ENCODE data around the gene ZNF827.
"Not testable (repeated sequence)": the region's sequence is repeated elsewhere in the genome, so short reads cannot be mapped to it uniquely, and the experiment has no call there.

The ZNF827 gene

DNA sequence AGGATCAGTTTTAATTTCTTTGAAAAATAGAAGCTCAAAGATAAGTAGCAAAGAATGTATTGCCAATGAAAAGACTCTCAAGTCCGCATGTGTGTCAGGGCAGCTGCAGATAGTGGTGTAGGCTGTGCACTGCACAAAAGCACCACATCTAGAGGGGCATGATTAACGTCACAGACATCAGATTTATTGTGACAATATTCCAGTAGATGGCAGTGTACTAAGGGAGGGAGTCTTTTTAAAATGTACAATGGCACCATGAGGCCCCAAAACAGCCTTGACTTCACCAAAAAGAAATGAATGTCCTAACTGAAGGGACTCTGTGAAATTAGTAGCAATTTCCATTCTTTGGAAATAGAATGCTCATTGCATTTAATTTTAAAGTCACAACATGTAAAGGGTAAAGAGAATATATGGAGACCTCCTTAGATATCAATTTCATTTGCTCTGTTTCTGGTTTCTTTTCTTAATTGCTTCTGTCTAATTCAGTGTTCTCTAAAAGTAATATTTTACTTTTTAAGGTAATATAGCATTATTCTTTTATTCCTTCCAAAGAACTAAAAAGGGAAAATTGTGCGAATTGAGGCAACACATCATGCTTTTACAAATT is 98.4 kb downstream of the ZNF827 start:
- no peaks in the 10 kb centered on the region for H3K4me1 ChIP-seq (ENCODE audit: insufficient read depth, insufficient read length)
- DNase-seq (ENCODE audit: low read depth, low spot score), result no peak
- TF ChIP-seq ZNF274 (IDR thresholded peaks at IDR 0.05; ENCODE audit: low read depth, low read length), result no peak
- no peak for TF ChIP-seq YY1 (IDR thresholded peaks at IDR 0.05; ENCODE audit: insufficient read depth, insufficient read length)
- no peak overlapping the region for H3K9ac ChIP-seq (ENCODE audit: insufficient read length, low read depth)
- H3K9me3 ChIP-seq (ENCODE audit: insufficient read depth, low read length), result no peaks in the 10 kb centered on the region
- H3K27me3 ChIP-seq (ENCODE audit: insufficient read depth, insufficient read length), result no peaks in the 10 kb centered on the region
- H3K4me3 ChIP-seq (ENCODE audit: insufficient read length, low read depth), result no peak overlapping the region
- H3K36me3 ChIP-seq (ENCODE audit: insufficient read depth, insufficient read length, low read length), result peaks cover 44% of the 10 kb centered on the region

DNA sequence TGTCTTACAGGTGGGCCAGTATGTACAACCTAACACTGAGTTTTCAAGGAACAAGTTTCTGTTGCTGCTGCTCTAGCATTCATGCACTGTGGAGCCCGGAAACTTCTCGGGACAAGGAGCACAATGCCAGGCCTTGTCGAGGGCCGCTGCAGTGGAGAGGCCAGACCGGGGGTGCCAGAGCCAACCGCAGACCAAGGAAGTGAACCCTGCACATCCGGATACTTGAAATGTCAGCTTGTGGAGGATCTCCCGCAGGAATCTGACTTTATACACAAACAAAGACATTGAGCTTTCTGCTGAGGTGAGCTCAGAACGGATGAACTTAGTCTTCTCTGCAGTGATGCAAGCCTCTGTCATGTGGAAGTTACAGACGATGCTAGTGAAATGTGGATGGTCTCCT is 99.5 kb downstream of the ZNF827 start:
- Histone ChIP-seq H3K4me3 (ENCODE audit: insufficient read length, low read depth) (no peak overlapping the region), H3K9me3 (ENCODE audit: insufficient read depth, low read length) (no peaks in the 10 kb centered on the region)
- no peak for TF ChIP-seq SUZ12 (IDR thresholded peaks at IDR 0.05; ENCODE audit: extremely low read depth, insufficient read depth, insufficient read length)
- TF ChIP-seq ZNF274 (IDR thresholded peaks at IDR 0.05; ENCODE audit: low read depth, low read length), result no peak

DNA sequence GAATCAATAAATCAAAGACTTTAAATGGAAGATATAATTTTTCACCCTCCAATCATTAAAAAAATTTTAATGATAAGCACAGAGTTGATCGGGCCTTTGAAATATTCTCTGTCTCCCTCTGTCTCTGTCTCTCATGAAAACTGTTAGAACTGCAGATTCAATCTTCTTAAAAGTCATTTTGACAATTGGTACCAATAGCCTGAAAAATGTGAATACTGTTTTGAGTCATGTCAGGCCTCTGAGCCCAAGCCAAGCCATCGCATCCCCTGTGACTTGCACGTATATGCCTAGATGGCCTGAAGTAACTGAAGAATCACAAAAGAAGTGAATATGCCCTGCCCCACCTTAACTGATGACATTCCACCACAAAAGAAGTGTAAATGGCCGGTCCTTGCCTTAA is 106.2 kb downstream of the ZNF827 start:
- H3K36me3 ChIP-seq (ENCODE audit: insufficient read depth, insufficient read length, low read length), result peaks cover 10% of the 10 kb centered on the region
- H3K4me1 ChIP-seq (ENCODE audit: insufficient read depth, insufficient read length); DNase-seq (ENCODE audit: low read depth, low spot score): not testable (repeated sequence)

More for the DNA sequence above, 99.5 kb downstream of the ZNF827 start:
- Histone ChIP-seq H3K27me3 (ENCODE audit: insufficient read depth, insufficient read length) (no peaks in the 10 kb centered on the region), H3K9ac (ENCODE audit: insufficient read length, low read depth) (no peak overlapping the region), H3K36me3 (ENCODE audit: insufficient read depth, insufficient read length, low read length) (peaks cover 36% of the 10 kb centered on the region), H3K4me1 (ENCODE audit: insufficient read depth, insufficient read length) (no peaks in the 10 kb centered on the region)
- DNase-seq (ENCODE audit: low read depth, low spot score), result no peak

DNA sequence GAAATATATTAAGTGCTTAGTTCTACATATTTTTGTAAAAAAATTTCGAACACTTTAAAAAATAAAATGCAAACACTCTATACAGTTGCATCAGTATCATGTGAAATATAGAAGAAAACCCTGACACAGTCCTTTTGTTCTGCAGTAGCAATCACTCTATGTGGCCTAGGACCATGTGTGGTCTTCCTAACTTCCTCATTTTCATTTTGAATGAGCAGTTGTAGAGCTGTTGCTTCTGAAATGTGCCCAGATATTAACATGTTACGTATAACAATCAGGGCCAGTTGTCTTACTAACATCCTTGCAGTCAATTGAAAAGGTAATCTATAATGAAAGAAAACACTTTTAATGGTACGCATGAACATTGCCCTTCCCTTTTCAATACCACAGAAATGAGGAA is 107.9 kb downstream of the ZNF827 start:
- Histone ChIP-seq H3K4me1 (ENCODE audit: insufficient read depth, insufficient read length) (no peaks in the 10 kb centered on the region), H3K4me3 (ENCODE audit: insufficient read length, low read depth) (no peak overlapping the region), H3K36me3 (ENCODE audit: insufficient read depth, insufficient read length, low read length) (peaks cover 19% of the 10 kb centered on the region), H3K27me3 (ENCODE audit: insufficient read depth, insufficient read length) (no peaks in the 10 kb centered on the region), H3K9me3 (ENCODE audit: insufficient read depth, low read length) (no peaks in the 10 kb centered on the region), H3K9ac (ENCODE audit: insufficient read length, low read depth) (no peak overlapping the region)
- TF ChIP-seq YY1 (IDR thresholded peaks at IDR 0.05; ENCODE audit: insufficient read depth, insufficient read length) (no peak), SUZ12 (IDR thresholded peaks at IDR 0.05; ENCODE audit: extremely low read depth, insufficient read depth, insufficient read length) (no peak), ZNF274 (IDR thresholded peaks at IDR 0.05; ENCODE audit: low read depth, low read length) (no peak)
- no peak for DNase-seq (ENCODE audit: low read depth, low spot score)

More for the DNA sequence above, 106.2 kb downstream of the ZNF827 start:
- not testable (repeated sequence) for H3K4me3 ChIP-seq (ENCODE audit: insufficient read length, low read depth); H3K27me3 ChIP-seq (ENCODE audit: insufficient read depth, insufficient read length); H3K9me3 ChIP-seq (ENCODE audit: insufficient read depth, low read length); H3K9ac ChIP-seq (ENCODE audit: insufficient read length, low read depth)

DNA sequence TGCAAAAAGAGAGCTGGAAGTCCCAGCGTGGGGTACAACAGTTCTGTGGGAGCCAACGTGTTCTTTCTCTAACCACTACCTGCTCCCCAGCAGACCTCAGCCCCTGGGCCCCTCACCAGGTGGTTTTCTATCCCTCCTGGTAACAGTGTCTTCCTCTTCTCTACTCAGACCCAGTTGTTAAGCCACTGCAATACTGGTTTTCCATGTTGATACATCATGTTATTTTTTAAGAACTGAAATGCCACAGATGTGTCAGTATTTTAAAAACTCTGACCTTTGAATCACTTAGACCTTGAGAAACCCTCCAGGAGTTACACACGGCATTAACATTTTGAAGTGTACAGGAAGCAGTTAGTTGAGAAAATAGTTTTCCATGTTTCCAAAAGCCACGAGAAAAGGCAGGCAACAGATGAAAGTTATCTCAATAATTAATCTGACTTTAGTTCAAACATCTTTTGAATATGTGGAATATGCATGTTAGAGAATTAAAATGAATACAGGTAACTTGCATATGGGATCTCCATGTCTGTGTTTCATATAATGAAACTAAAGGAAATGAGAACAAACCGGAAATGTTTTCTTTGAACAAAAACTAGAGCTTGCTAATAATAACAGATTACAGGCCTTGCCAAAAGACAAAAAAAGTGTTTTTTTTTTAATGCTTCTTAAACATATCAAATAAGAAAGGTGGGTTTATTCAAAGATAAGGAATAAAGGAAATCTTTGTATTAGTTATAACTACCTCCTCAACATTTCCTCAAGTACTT is 108.8 kb downstream of the ZNF827 start:
- H3K9ac ChIP-seq (ENCODE audit: insufficient read length, low read depth), result no peak overlapping the region
- no peak for DNase-seq (ENCODE audit: low read depth, low spot score)
- no peak for TF ChIP-seq ZNF274 (IDR thresholded peaks at IDR 0.05; ENCODE audit: low read depth, low read length)

DNA sequence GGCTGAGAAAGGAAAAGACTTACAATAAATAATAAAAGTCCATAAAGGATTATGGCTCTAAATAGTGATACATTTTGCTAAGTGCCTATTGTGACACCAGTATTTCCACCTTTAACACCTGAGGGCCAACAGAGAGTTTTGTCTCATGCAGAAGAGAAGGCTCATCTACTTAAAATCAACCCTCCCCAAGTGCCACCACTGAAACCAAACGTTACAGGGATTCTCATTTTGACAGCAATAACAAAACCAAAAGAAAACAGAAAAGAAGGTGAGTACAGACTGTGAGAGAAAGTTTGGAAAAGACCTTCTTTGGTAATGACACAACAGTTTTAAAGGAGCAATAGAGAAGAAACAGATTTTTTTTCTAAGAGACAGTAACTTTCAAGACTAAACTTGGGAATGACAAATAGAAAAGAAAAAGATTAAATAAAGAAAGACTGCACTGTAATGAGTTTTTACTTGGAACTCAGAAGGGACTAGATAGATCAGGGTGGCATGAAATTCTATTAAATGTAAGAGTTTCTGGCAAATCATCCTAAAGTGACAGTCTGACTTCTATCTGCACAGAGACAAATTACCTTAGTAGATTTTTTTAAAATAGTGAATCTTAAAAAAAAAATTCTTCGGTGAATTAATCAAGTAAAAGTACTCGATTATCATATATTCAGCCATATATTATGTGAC is 109.7 kb downstream of the ZNF827 start:
- no peaks in the 10 kb centered on the region for H3K9me3 ChIP-seq (ENCODE audit: insufficient read depth, low read length)
- TF ChIP-seq SUZ12 (IDR thresholded peaks at IDR 0.05; ENCODE audit: extremely low read depth, insufficient read depth, insufficient read length), result no peak
- TF ChIP-seq ZNF274 (IDR thresholded peaks at IDR 0.05; ENCODE audit: low read depth, low read length), result no peak
- no peak for TF ChIP-seq YY1 (IDR thresholded peaks at IDR 0.05; ENCODE audit: insufficient read depth, insufficient read length)
- no peak overlapping the region for H3K4me3 ChIP-seq (ENCODE audit: insufficient read length, low read depth)
- no peak overlapping the region for H3K9ac ChIP-seq (ENCODE audit: insufficient read length, low read depth)
- DNase-seq (ENCODE audit: low read depth, low spot score), result no peak
- peaks cover 31% of the 10 kb centered on the region for H3K36me3 ChIP-seq (ENCODE audit: insufficient read depth, insufficient read length, low read length)
- no peaks in the 10 kb centered on the region for H3K27me3 ChIP-seq (ENCODE audit: insufficient read depth, insufficient read length)
- peaks cover 3% of the 10 kb centered on the region for H3K4me1 ChIP-seq (ENCODE audit: insufficient read depth, insufficient read length)

More for the DNA sequence above, 108.8 kb downstream of the ZNF827 start:
- H3K4me3 ChIP-seq (ENCODE audit: insufficient read length, low read depth), result no peak overlapping the region
- H3K36me3 ChIP-seq (ENCODE audit: insufficient read depth, insufficient read length, low read length), result peaks cover 28% of the 10 kb centered on the region
- H3K9me3 ChIP-seq (ENCODE audit: insufficient read depth, low read length), result no peaks in the 10 kb centered on the region
- peaks cover 3% of the 10 kb centered on the region for H3K4me1 ChIP-seq (ENCODE audit: insufficient read depth, insufficient read length)
- no peaks in the 10 kb centered on the region for H3K27me3 ChIP-seq (ENCODE audit: insufficient read depth, insufficient read length)

DNA sequence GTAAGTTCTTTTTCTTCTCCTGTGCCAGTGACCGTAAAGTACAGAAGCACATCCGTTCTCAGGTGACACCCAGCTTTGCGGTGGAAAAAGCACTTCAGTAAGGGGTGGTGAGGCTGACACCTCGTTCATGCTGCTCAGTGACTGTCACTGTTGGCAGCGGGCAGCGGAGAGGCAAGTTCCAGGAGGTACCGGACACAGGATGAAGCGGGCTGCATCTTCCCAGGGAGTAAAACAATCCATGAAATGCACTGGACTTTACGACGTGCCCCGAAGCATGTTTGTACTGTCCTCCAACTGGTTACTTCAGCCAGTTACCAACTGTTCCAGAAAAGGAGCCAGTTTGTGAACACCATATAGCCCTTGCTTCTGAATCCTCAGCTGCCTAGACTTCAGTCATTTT is 110.7 kb downstream of the ZNF827 start:
- H3K4me1 ChIP-seq (ENCODE audit: insufficient read depth, insufficient read length), result peaks cover 3% of the 10 kb centered on the region
- H3K9me3 ChIP-seq (ENCODE audit: insufficient read depth, low read length), result no peaks in the 10 kb centered on the region
- peaks cover 31% of the 10 kb centered on the region for H3K36me3 ChIP-seq (ENCODE audit: insufficient read depth, insufficient read length, low read length)
- no peak overlapping the region for H3K9ac ChIP-seq (ENCODE audit: insufficient read length, low read depth)
- no peak for TF ChIP-seq ZNF274 (IDR thresholded peaks at IDR 0.05; ENCODE audit: low read depth, low read length)
- no peak for TF ChIP-seq YY1 (IDR thresholded peaks at IDR 0.05; ENCODE audit: insufficient read depth, insufficient read length)
- TF ChIP-seq SUZ12 (IDR thresholded peaks at IDR 0.05; ENCODE audit: extremely low read depth, insufficient read depth, insufficient read length), result no peak
- H3K27me3 ChIP-seq (ENCODE audit: insufficient read depth, insufficient read length), result no peaks in the 10 kb centered on the region
- DNase-seq (ENCODE audit: low read depth, low spot score), result no peak
- no peak overlapping the region for H3K4me3 ChIP-seq (ENCODE audit: insufficient read length, low read depth)

All from NT2/D1 (cell line).